ENCODE data around the gene TMEM269.

The TMEM269 gene

DNA sequence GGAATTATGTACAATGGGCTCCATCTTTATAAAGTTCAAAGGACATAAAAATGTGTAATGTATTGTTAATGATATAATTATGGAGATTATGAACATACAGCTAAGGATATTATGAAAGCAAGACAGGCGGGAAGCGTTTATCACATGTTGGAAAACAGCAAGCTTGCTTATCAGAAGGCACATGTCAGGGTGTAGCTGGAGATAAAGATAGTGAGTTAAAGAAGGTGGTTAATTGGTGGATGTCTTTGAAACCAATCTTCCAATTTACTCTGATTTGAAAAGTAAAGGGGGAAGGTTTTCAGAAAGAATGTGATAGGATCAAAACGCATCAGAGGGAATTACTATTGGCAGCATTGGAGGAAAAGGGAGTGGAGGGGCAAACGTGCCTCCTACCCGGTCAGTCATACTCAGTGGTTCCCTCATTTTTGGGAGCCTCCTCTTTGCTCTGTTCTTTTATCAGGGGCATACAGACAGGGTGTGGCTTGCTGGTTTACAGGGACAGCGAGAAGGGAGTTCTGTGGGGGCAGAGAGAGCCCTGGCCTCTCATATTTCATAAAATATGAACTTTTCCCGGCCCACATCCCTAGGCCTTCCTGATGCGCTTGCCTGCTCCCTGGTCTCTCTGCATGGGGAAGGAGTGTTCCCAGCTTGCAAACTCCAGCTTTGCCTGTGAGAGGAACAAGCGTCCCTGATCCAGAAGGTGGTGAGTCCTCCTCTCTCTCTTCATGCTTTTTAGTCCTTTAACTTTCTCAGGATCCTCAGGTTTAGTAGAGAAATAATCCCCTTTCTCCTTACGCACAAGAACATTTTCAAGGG lies 40.5 kb downstream of the TMEM269 start:
- DNase-seq = no peak

DNA sequence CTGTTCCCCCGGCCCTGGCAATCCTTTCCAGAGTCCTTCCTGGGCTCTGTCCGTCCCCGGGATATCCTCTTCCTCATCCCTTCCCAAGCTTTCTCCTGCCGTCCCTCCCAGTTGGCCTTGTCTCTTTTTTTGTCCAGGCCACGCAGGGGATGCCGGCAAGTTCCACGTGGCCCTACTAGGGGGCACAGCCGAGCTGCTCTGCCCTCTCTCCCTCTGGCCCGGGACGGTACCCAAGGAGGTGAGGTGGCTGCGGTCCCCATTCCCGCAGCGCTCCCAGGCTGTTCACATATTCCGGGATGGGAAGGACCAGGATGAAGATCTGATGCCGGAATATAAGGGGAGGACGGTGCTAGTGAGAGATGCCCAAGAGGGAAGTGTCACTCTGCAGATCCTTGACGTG lies 45.8 kb downstream of the TMEM269 start:
- no peak for DNase-seq

DNA sequence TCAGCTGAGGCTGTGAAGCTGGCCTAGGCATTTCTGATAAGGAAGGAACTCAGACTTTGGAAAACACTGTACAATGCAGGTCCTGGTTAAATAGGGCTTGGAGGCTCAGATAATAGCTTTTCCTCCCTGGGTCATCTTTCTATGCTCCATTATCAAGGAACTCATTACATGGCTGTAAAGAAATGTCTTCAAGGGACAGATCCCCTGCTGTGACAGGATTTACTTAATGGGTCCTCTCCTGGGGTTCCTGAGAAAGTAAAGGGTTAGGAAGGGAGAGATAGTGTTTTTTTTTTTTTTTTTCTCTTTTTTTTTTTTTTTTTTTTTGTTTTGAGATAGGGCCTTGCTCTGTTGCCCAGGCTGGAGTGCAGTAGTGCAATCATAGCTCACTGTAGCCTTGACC lies 46.5 kb downstream of the TMEM269 start:
- no peak for DNase-seq

DNA sequence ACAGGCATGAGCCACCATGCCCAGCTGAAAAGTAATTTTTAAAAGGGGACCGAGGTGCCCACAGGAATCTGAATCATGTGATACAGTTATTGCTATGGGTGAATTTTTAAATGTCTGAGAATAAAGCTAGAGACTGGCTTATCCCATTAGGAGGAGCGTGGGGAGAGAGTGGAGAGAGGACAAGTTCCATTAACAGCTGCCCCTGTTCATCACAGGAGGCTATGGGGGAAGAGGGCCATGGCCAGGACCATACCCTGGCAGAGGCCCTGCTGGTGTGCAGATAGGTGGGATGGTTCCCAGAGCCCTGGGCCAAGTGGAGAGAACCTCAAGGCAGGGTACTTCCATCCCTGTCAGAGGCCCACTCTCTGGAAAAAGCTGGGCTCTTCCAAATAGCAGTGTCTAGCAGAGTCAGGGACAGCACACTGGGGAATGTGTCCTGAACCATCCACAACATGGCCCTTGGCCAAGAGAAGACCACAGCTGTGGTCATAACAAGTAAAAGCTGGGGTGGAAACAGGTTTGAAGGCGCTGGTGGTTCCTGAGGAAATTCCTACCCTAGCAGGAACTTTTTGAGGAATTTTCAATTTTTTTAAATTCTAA lies 48.0 kb downstream of the TMEM269 start:
- DNase-seq = no peak

DNA sequence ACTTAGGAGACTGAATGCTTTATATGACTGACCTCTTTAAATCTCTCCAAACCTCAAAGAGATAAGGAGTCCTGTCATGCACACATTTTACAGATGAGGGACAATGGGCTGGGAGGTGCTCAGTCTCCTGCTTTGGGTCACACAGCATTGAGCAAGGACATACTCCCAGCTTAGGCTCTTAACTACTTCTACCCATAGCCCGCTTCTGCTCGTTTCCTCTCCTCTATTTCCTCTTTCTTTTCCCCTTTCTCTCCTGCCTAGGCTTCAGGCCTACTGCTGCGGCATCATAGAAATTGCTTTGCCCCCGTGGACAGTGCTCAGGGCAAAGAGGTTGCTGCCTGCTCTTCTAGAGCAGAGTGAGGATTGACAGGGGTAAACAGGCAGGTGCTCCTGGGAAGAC lies 49.2 kb downstream of the TMEM269 start:
- DNase-seq = no peak

DNA sequence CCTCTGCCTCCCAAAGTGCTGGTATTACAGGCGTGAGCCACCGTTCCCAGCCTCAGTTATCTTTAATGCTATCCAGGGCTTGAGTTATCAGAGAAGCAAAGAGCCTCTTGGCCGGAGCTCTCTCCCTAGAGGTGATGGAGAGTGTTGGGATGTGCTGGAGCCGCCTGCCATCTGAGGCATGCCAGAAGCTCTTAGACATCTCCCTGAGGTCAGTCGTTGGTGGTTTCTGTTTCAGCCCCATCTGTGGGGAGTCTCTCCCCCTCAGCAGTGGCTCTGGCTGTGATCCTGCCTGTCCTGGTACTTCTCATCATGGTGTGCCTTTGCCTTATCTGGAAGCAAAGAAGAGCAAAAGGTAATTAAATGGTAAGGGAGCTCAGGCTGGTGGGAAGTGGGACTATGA lies 50.0 kb downstream of the TMEM269 start:
- DNase-seq = no peak

DNA sequence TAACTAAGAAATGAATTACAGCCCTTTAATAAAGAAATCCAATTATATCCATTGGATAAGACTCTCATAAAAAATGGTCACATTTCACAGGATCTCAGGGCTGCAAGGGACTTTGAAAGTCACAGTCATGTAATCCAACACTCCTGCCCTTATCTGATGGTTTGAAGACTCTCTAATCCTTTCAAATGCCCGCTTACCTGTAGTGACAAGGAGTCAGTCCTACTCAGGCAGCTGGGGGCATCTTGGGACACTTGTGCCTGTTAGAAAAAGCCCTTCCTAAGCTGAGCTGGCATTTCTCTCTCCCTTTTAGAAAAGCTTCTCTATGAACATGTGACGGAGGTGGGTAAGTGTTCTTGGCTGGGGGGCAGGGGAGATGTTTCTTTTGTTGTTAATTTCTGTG lies 50.6 kb downstream of the TMEM269 start:
- DNase-seq = no peak

DNA sequence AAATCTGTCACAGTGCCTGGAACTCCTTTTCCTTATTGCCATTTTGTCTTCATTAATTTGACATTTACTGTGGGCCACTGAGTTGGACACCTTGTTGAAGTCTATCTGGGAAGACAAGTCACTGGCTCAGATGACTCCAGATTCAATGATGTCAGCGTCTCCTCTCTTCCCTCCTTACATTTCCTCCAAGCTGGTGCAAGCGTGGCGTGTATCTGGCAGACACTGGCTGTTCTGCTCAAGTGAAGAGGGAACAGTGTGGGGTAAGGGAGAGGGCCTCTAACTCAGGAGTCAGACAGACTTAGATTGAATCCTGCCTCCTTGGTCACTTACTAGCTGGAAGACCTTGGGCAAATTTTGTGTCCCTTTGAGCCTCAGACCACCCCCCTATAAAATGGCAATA lies 52.9 kb downstream of the TMEM269 start:
- DNase-seq = no peak

DNA sequence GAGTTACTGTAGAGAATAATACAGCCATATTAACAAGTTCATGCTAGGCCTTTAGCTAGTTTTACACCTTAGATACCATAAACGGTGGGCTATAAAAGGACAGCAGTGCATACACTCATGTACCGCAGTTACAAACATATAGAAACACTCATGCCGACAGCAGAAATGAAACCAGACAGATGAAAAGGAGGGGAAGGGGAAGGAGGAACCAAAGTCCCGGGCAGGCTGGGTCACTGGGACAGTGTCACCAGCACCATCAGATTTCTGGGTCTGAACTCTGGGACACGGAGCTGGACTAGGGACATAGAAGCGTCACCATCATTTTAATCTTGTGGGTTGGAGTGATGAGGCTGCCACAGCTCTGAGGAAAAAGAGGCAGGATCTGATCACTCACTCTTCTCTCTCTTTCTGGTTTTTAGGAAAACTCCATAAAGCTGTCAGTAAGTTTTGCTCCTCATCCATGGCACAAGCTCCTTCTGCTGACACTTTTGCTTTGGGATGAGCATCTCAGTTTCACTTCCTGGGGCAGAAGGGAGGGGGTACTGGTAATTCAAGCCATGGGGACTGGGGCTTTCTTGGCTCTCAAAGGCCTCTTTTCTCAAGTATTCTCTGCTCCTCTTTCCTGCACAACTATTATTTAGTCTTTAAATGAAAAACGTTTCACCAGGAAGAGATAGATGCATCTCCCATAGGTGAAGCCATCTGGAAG lies 53.8 kb downstream of the TMEM269 start:
- no peak for DNase-seq

DNA sequence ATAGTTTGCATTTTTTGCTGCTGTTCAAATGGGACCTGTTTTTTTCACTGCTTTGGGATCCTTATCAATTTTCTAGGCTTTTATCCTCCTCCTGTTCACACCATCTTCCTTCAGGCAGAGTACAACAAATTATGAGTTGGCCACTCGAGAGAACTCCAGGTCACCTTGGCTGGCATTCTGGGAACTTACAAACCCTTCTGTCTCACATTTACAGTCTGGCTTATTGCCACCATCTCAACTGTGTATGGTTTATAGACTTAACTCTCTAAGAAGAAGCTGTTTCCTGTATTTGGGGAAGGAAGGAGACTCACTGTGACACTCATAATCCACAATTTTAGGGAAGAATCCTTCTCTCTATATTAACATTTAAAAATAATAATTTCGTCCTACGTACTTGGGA lies 56.2 kb downstream of the TMEM269 start:
- DNase-seq = no peak

DNA sequence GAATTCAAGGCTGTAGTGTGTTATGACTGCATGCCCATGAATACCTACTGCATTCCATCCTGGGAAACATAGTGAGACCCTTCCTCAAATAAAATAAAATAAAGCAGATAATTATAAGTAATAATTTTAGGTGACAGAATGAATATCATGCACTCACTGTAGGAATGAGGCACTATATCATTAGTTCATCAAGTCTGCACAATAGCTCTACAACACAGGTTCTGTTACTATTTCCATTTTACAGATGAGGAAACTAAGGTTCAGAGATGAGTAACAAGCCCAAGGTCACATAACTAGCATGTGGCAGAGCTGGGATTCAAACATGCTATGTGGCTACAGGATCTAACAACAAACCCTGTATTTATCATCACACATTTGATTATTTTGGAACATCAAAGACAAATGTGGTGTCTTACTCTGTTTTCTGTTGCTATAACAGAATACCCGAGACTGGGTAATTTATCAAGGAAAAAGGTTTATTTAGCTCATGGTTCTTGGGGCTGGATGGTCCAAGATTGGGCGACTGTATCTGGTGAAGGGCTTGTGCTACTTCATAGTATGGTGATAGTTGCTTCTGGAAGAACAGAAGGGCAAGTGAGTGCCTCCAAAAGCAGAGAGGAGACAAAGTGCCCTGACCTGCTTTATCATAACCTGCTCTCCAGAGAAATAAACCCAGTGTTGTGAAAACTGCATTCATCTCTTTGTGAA lies 56.8 kb downstream of the TMEM269 start:
- no peak for DNase-seq

DNA sequence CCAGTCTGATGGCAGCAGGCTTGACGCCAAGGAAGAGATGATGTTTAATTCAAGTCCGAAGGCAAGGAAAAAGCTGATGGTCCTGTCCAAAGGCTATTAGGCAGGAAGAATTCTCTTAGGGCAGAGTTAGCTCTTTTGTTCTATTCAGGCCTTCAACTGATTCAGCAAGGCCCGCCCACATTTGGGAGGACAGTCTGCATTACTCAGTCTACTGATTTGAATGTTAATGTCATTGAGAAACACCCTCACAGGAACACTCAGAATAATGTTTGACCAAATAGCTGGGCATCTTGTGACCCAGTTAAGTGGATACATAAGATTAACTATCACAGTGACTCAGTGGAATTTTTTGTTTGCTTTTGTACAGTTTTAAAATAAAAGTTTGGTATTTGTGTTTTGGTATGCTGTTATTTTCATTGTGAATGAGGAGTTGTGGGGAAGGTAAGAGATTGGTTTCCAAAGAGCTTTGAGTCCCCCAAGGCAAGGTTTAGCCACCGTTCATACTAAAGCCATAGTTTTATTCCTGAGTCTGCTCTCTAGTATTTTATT lies 59.9 kb downstream of the TMEM269 start:
- no peak for DNase-seq

DNA sequence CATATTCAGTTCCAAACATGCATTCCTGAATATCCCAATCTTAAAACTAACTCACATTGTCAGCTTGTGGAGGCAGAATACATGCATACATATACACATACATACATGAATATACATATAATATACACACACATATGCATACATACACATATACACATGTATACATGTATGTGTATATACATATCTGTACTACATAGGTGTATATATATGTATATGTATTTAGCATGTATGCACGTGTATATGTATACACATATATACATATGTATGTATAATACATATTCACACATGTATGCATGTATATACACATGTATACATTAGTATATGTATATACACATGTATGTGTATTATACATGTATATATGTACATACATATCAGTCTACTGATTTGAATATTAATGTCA lies 60.4 kb downstream of the TMEM269 start:
- DNase-seq = no peak

DNA sequence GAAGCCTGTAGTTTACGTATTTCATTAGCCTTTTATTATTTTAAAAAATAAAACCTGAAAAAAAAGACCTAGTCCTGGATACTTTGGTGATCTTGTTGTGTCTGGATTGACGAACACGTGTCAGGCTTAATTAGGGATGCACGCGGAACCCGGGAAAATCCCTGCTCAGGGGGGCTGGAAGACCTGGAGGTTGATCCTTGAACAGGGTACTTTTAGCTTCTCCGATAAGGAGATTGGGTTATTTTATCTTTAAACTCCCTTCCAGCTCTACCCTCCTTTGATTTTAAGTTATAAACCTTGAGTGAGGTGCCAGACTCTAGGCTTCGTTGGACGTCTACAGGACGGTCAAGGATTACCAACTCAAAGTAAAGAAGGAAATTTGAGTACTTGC lies 61.1 kb downstream of the TMEM269 start:
- DNase-seq = no peak

DNA sequence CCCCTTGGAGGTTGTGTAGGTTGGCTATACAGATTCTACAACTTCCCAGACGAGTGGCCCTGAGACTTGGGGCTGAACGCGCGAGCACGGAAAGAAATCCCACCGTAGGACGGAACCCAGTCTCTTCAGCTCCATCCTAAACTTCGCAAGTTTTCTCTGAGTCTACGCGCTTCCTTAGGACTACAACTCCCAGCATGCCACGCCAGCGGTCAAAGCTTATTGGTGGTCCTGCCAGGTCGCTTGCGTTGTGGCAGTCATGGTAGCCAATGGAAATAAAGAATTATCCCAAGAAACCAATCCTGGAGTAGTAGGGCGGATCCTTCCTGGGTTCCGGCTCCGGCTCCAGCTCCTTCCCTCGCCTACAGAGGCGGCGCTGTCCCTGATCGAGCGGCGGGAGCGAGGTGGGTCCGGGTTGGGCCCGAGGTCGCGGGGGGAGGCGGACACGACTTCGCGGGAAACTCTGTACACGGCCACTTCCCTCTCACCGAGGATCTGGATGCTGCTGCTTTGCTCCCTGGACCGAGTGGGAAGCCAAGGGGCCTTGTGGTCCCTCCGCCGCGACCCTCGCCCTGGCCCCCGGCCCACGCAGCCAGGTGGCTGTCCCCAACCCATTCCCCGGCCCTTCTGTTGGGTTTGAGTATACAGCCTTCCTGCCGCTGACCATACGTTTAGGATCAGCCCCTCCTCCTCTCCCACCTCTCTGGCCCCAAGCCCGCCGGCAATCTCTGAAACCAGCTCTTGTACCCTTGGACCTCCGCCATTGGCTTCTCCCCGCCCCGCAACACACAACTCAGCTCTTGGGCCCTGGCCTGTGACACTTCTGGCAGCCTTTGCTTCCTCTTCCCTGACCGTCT lies 61.7 kb downstream of the TMEM269 start, which contains the start of gene ZNF691:
ZNF691 (plus strand) TSS at position 357 of the 854 bp plus-strand sequence. CDS start 3,046 bp downstream, outside the sequence.
- peak; percentile 90 for DNase-seq

DNA sequence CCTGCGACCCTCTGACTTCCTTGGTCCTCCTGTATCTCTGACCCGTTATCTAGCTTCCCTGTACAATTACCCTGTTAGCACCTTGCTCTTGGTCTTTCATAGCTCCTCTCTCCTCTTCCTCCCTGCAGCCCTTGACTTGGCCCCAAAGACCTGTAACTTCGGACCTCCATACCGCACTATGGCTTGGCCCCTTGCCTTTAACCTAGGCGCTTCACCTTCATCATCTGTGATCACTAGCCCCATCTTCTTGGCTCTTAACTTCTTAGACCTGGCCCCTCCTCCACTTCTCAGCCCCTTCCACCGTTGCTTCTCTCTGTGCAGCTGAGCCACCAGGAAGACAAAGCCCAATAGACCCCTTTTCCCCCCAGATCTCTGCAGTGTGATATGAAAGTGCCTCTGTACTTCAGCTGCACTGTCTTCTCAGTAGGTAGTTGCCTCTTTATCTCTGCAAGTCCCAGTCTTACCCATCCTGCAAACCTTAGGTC lies 62.4 kb downstream of the TMEM269 start:
- no peak for DNase-seq

DNA sequence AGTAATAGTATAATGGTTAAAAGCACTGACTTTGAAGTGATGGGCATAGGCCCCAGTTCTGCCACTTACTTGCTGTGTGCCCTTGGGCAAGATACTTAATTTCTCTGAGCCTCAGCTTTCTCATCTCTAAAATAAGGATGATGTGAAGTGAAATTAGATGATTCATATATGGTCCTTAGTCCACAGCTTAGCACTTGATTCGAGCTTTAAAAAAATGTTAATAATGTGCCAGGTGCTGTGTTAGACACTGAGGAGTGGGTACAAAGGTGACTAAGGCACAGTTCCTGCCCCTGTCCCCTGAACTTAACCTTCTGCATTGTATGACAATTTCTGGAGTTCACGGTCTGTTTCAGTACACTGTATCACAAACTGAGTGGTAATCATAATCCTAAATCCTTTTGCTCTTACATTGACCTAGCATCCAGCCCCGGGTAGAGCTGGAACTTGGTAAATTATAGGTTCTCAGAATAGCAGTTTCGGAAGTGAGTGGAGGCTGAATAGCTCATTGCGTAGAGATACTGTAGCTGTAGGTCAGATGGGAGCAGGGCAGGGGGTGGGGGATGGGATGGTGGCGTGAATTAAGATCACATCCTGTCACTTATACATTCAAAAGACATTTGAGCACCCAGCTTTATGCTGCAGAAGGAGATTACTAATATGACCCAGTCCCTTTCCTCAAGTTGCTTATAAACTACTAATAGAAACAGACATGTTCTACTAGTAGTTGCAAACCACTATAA lies 63.1 kb downstream of the TMEM269 start:
- DNase-seq = no peak

DNA sequence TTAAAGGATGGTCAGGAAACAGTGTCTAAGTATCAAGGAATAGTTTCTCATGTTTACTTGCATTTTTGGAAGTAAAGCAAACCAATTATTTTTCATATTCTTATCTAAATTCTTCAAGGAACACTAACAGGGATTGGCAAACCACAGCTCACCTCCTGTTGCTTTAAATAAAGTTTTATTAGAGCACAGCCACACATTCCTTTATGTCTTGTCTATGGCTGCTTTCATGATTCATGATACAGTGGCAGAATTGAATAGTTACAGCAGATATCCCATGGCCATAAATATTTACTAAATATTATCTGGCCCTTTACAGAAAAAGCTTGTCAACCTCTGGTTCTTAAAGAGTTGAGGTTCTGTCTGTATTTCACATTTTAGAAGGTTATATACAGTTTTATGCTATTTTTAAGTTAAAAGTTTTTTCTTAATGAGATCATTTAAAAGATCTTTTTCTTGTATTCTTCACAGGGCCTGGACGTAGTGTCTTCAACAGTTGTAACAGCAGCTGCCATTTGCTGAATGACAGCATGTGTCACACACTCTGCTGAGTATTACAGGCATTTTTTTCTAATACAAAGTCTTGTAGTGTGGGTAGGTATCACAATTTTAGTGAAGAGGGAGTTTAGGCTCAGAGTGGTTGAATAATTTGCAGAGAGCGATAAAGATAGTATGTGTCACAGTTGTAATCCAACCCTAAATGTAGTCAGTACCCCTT lies 64.2 kb downstream of the TMEM269 start:
- no peak for DNase-seq

DNA sequence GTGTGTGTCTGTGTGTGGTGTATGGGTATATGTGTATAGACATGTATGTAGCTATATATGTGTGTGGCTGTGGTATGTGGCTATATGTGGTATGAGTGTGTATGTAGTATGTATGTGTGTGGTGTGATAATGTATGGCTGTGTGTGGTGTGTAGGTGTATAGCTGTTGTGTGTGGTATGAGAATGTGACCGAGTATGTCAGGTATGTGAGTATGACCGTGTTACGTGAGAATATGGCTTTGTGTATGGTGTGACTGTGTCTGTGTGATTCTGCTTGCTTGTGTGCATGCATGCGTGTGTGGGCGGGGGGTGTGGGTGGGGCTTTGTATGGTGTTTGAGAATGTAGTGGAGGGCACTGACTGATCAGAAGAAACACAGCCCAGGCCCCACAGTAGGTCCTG lies 65.2 kb downstream of the TMEM269 start:
- no peak for DNase-seq
